Measurements from ENCODE around the gene PRDM16.

DNA sequence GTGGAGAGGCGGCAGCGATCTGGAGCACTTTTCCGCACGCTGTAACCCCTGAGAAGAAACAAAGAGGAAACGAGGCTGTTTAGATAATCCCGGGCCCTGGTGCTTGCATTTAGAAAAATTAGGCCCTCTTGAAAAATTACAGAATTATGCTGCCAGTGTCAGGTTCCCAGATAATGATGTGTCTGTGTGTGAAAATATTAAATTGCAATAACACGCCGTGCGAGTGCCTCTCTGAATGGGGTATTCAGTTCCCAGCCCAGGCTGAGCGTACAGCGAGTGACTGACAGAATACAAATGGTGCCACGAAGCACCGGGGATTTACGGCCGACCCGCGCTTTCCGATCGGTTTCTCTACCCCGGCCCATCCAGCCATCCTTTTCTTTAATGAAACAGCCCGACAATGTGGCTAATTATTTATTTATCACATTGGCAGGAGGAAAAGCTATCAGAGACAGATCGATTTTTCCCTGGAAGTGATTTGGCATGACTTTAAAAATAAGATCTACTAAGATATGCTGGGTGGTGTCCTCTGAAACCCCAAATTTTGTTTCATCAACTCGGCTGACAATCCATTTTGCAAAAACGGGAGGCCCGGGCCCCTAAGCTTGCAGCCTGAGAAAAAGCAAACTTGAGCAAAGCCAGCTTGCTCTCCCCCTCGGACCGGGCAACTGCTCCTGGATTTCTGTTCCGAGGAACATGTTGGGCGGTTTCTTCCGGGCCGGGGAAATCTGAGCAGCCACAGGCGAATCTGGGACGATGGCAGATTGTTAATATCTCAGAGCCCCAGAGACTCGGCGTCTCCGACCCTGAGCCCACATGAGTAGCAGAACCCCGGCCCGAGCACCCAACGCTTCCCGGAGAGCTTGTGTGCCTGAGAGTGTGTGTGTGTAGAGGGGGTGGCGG, 11.3 kb downstream of the PRDM16 start:
- TF ChIP-seq, protein P1, sequence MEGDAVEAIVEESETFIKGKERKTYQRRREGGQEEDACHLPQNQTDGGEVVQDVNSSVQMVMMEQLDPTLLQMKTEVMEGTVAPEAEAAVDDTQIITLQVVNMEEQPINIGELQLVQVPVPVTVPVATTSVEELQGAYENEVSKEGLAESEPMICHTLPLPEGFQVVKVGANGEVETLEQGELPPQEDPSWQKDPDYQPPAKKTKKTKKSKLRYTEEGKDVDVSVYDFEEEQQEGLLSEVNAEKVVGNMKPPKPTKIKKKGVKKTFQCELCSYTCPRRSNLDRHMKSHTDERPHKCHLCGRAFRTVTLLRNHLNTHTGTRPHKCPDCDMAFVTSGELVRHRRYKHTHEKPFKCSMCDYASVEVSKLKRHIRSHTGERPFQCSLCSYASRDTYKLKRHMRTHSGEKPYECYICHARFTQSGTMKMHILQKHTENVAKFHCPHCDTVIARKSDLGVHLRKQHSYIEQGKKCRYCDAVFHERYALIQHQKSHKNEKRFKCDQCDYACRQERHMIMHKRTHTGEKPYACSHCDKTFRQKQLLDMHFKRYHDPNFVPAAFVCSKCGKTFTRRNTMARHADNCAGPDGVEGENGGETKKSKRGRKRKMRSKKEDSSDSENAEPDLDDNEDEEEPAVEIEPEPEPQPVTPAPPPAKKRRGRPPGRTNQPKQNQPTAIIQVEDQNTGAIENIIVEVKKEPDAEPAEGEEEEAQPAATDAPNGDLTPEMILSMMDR (conservative IDR thresholded peaks at IDR 0.05; ENCODE audit: low read depth in 2 of 2) = no peak
- TF ChIP-seq, protein P2, sequence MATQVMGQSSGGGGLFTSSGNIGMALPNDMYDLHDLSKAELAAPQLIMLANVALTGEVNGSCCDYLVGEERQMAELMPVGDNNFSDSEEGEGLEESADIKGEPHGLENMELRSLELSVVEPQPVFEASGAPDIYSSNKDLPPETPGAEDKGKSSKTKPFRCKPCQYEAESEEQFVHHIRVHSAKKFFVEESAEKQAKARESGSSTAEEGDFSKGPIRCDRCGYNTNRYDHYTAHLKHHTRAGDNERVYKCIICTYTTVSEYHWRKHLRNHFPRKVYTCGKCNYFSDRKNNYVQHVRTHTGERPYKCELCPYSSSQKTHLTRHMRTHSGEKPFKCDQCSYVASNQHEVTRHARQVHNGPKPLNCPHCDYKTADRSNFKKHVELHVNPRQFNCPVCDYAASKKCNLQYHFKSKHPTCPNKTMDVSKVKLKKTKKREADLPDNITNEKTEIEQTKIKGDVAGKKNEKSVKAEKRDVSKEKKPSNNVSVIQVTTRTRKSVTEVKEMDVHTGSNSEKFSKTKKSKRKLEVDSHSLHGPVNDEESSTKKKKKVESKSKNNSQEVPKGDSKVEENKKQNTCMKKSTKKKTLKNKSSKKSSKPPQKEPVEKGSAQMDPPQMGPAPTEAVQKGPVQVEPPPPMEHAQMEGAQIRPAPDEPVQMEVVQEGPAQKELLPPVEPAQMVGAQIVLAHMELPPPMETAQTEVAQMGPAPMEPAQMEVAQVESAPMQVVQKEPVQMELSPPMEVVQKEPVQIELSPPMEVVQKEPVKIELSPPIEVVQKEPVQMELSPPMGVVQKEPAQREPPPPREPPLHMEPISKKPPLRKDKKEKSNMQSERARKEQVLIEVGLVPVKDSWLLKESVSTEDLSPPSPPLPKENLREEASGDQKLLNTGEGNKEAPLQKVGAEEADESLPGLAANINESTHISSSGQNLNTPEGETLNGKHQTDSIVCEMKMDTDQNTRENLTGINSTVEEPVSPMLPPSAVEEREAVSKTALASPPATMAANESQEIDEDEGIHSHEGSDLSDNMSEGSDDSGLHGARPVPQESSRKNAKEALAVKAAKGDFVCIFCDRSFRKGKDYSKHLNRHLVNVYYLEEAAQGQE (IDR thresholded peaks at IDR 0.05; ENCODE audit: unreplicated experiment) = no peak
- TF ChIP-seq POLR2AphosphoS5 (IDR thresholded peaks at IDR 0.05; ENCODE audit: low read depth) = no peak
- no peak for TF ChIP-seq CREB1 (CRISPR knock-in tag; IDR thresholded peaks at IDR 0.05; ENCODE audit: low read depth)
- TF ChIP-seq JUNB (IDR thresholded peaks at IDR 0.05; ENCODE audit: unreplicated experiment) = no peak
- TF ChIP-seq EZH2 (IDR thresholded peaks at IDR 0.05; ENCODE audit: low read depth, unreplicated experiment) = no peak
- TF ChIP-seq, protein P3, sequence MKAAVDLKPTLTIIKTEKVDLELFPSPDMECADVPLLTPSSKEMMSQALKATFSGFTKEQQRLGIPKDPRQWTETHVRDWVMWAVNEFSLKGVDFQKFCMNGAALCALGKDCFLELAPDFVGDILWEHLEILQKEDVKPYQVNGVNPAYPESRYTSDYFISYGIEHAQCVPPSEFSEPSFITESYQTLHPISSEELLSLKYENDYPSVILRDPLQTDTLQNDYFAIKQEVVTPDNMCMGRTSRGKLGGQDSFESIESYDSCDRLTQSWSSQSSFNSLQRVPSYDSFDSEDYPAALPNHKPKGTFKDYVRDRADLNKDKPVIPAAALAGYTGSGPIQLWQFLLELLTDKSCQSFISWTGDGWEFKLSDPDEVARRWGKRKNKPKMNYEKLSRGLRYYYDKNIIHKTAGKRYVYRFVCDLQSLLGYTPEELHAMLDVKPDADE (IDR thresholded peaks at IDR 0.05) = no peak
- TF ChIP-seq EZH2phosphoT487 (IDR thresholded peaks at IDR 0.05; ENCODE audit: unreplicated experiment) = no peak

Measured in GM23338 (cell line).